Transverse colon (tissue), 4 donors: ENCODE data around the gene SFT2D2. TPM values are rescaled to one million over a fixed set of nuclear protein-coding genes. Genes with fewer than 3 reads are reported as not detected.

Experiments used
- DNase-seq: peaks from one replicate; pipeline ENCODE4 v3.0.0-alpha.2; 2019
- H3K27ac ChIP-seq, 4 donors: fragments of 200-600 bp; sonication (generic); 2 replicates each; pipeline ENCODE4 v1.5.1; 2016 to 2018; ENCODE audit warnings: inconsistent platforms in 4 of 4
- H3K27me3 ChIP-seq: fragments of 200-600 bp; sonication (generic); 2 replicates; pipeline ENCODE4 v1.5.1; 2017; ENCODE audit warnings: inconsistent platforms
- H3K36me3 ChIP-seq, 4 donors: fragments of 200-600 bp; sonication (generic); 2 replicates each; pipeline ENCODE4 v1.5.1; 2017 to 2019; ENCODE audit warnings: inconsistent platforms in 4 of 4
- H3K4me1 ChIP-seq, 4 donors: fragments of 200-600 bp; sonication (generic); 2 replicates each; pipeline ENCODE4 v1.5.1; 2017 to 2020; ENCODE audit warnings: inconsistent platforms in 4 of 4
- H3K4me3 ChIP-seq, 4 donors: fragments of 200-600 bp; sonication (generic); 1 replicate in 1 of 4; 2 replicates in 3 of 4; pipeline versions ENCODE4 v1.5.1 to v1.6.1; 2017 to 2019; ENCODE audit warnings: inconsistent platforms in 4 of 4
- H3K9me3 ChIP-seq, 2 donors: fragments of 200-600 bp; sonication (generic); 2 replicates each; pipeline ENCODE4 v1.5.1; 2017 to 2019; ENCODE audit warnings: inconsistent platforms in 2 of 2
- CTCF ChIP-seq, 5 experiments: fragments of 200-600 bp in 3 of 5; fragments of 450-650 bp in 2 of 5; sonication (generic) in 3 of 5; IDR thresholded peaks; 1 replicate in 2 of 5; 2 replicates in 3 of 5; pipeline ENCODE4 v1.5.1; 2016 to 2017; ENCODE audit warnings: antibody characterized with exemption in 5 of 5, inconsistent platforms in 3 of 5, mild to moderate bottlenecking in 2 of 5, moderate library complexity in 1 of 5
- EP300 ChIP-seq: sonication (generic); formaldehyde crosslinking; IDR thresholded peaks from one replicate; pipeline ENCODE4 v1.6.1; 2017; ENCODE audit warnings: antibody characterized with exemption, low read depth
- POLR2A ChIP-seq: fragments of 450-650 bp; IDR thresholded peaks from one replicate; pipeline ENCODE4 v1.6.1; 2016; ENCODE audit warnings: antibody characterized with exemption, mild to moderate bottlenecking, moderate library complexity
- POLR2AphosphoS5 ChIP-seq, 3 donors: sonication (generic); formaldehyde crosslinking; IDR thresholded peaks; one replicate each; pipeline ENCODE4 v1.6.1; 2016; ENCODE audit warnings: antibody characterized with exemption in 3 of 3
- WGBS, 2 donors: methylation state at CpG; one replicate each; pipeline ENCODE4 v1.1.5; 2018; ENCODE audit warnings: low coverage in 1 of 2; 5-methylcytosine and 5-hydroxymethylcytosine counted together
- in situ Hi-C, 4 donors: fragments of 200-750 bp; cut with MboI; loops; one replicate each; pipeline versions ENCODE4 v1.15.0 to v1.15.1; 2017; ENCODE audit warnings: low sequenced_read_pairs in 3 of 4, low pct_ligation_motif_present in 1 of 4, low pct_unique_long_range_greater_than_20kb in 1 of 4
- intact Hi-C: fragments of 100-400 bp; cut with DNase I; formaldehyde crosslinking; loops from one replicate; pipeline ENCODE4 v1.15.1; 2023; ENCODE audit warnings: low total_unique reads
- total RNA-seq, 4 donors: library from RNA; depleted of rRNA; stranded (reverse); fragments of >200 nt; gene quantifications; one replicate each; pipeline ENCODE4 v1.1.0, GENCODE V29; 2016

The SFT2D2 gene
- total RNA-seq, 4 donors from 2014 or later, result 19.1 to 51.1 (median 38.2) TPM

- Histone ChIP-seq H3K27me3 (no peaks in the 10 kb centered on the region), H3K36me3 (peaks cover 0 to 21% (median 2%) of the 10 kb centered on the region in 4 donors), H3K4me1 (no peaks in the 10 kb centered on the region), H3K4me3 (no peak overlapping the region), H3K9me3 (peaks cover 7 to 13% of the 10 kb centered on the region in 2 donors), H3K27ac (no peak overlapping the region)
- WGBS, 2 donors, result 92 to 97% methylated on average over 1 of the region's 1 CpG
- TF ChIP-seq EP300 (no peak), POLR2A (no peak), POLR2AphosphoS5 (IDR thresholded peaks at IDR 0.05) (no peak), CTCF (IDR thresholded peaks at IDR 0.05) (no peak)
- intact Hi-C loops (no loop called here), in situ Hi-C loops (no loop called here)
- no peak for DNase-seq
These were observed 33.8 kb downstream of the SFT2D2 start for GRCh38 chr1:168259567-168259966.

GRCh38 chr1:168260393-168260792 is 34.6 kb downstream of the SFT2D2 start:
- Histone ChIP-seq H3K36me3 (peaks cover 0 to 17% (median 2%) of the 10 kb centered on the region in 4 donors), H3K4me1 (no peaks in the 10 kb centered on the region), H3K4me3 (no peak overlapping the region), H3K9me3 (peaks cover 7 to 13% of the 10 kb centered on the region in 2 donors), H3K27me3 (no peaks in the 10 kb centered on the region), H3K27ac (no peak overlapping the region)
- in situ Hi-C loops (no loop called here), intact Hi-C loops (no loop called here)
- 94 to 100% methylated on average over 2 to 3 of the region's 3 CpGs for WGBS, 2 donors
- no peak for TF ChIP-seq POLR2AphosphoS5 (IDR thresholded peaks at IDR 0.05)
- no peak for TF ChIP-seq EP300
- no peak for TF ChIP-seq POLR2A
- no peak for TF ChIP-seq CTCF (IDR thresholded peaks at IDR 0.05)
- no peak for DNase-seq

- intact Hi-C loops, result no loop called here
- in situ Hi-C loops, result no loop called here
- Histone ChIP-seq H3K9me3 (peaks cover 0 to 3% of the 10 kb centered on the region in 2 donors), H3K27ac (no peak overlapping the region), H3K27me3 (no peaks in the 10 kb centered on the region), H3K4me1 (no peaks in the 10 kb centered on the region), H3K36me3 (peaks cover 0 to 7% (median 0%) of the 10 kb centered on the region in 4 donors), H3K4me3 (no peak overlapping the region)
- no peak for DNase-seq
- TF ChIP-seq CTCF (IDR thresholded peaks at IDR 0.05) (no peak), EP300 (no peak), POLR2A (no peak), POLR2AphosphoS5 (IDR thresholded peaks at IDR 0.05) (no peak)
- WGBS, 2 donors, result 82 to 92% methylated on average over 2 of the region's 2 CpGs
These were observed 35.6 kb downstream of the SFT2D2 start for GRCh38 chr1:168261390-168261789.

GRCh38 chr1:168263130-168263529 is 37.3 kb downstream of the SFT2D2 start:
- H3K9me3 ChIP-seq, result no peaks in the 10 kb centered on the region
- H3K27me3 ChIP-seq, result no peaks in the 10 kb centered on the region
- no peak for DNase-seq
- in situ Hi-C loops, result no loop called here
- WGBS, 2 donors, result 91 to 93% methylated on average over 4 of the region's 4 CpGs
- no peak overlapping the region for H3K4me3 ChIP-seq
- H3K27ac ChIP-seq, result no peak overlapping the region
- no peaks in the 10 kb centered on the region for H3K4me1 ChIP-seq
- no peak for TF ChIP-seq POLR2A
- intact Hi-C loops, result no loop called here
- no peaks in the 10 kb centered on the region for H3K36me3 ChIP-seq

GRCh38 chr1:168264296-168264695 is 38.5 kb downstream of the SFT2D2 start:
- Histone ChIP-seq H3K27ac (no peak overlapping the region), H3K9me3 (no peaks in the 10 kb centered on the region), H3K4me3 (no peak overlapping the region), H3K27me3 (no peaks in the 10 kb centered on the region), H3K4me1 (no peaks in the 10 kb centered on the region), H3K36me3 (no peaks in the 10 kb centered on the region)
- 92 to 100% methylated on average over 4 to 7 of the region's 7 CpGs for WGBS, 2 donors
- DNase-seq, result no peak
- TF ChIP-seq POLR2AphosphoS5 (IDR thresholded peaks at IDR 0.05), result no peak
- TF ChIP-seq EP300, result no peak
- TF ChIP-seq CTCF (IDR thresholded peaks at IDR 0.05), result no peak
- TF ChIP-seq POLR2A, result no peak
- intact Hi-C loops (no loop called here), in situ Hi-C loops (no loop called here)
